Glutamatergic neuron (in vitro differentiated cells): Measurements from ENCODE around the gene RABIF. TPM values are rescaled to one million over a fixed set of nuclear protein-coding genes. Genes with fewer than 3 reads are reported as not detected.

Experiments
- DNase-seq: peaks from one replicate; pipeline ENCODE4 v3.0.0; 2022
- H3K27ac Mint-ChIP-seq: one replicate; pipeline ENCODE4 v1.8.0; 2020; ENCODE audit warnings: mild to moderate bottlenecking, mixed read lengths, inconsistent platforms; ENCODE audit not compliant: unreplicated experiment
- H3K27me3 Mint-ChIP-seq: one replicate; pipeline ENCODE4 v1.8.0; 2020; ENCODE audit warnings: mild to moderate bottlenecking, moderate library complexity, mixed read lengths, inconsistent platforms; ENCODE audit not compliant: unreplicated experiment
- H3K36me3 Mint-ChIP-seq: one replicate; pipeline ENCODE4 v1.8.0; 2020; ENCODE audit warnings: mild to moderate bottlenecking, mixed read lengths, inconsistent platforms; ENCODE audit not compliant: unreplicated experiment
- H3K4me1 Mint-ChIP-seq: one replicate; pipeline ENCODE4 v1.8.0; 2020; ENCODE audit warnings: mild to moderate bottlenecking, low read depth, mixed read lengths, inconsistent platforms; ENCODE audit not compliant: unreplicated experiment
- H3K4me3 Mint-ChIP-seq: one replicate; pipeline ENCODE4 v1.8.0; 2020; ENCODE audit warnings: mild to moderate bottlenecking, mixed read lengths, inconsistent platforms; ENCODE audit not compliant: unreplicated experiment
- H3K9me3 Mint-ChIP-seq: one replicate; pipeline ENCODE4 v1.8.0; 2020; ENCODE audit warnings: mild to moderate bottlenecking, moderate library complexity, mixed read lengths, inconsistent platforms; ENCODE audit not compliant: unreplicated experiment
- CTCF ChIP-seq: fragments of 200-600 bp; sonication (generic); IDR thresholded peaks from one replicate; pipeline ENCODE4 v1.5.0; 2021; ENCODE audit not compliant: partially characterized antibody, unreplicated experiment
- total RNA-seq: library from RNA; stranded (reverse); fragmentation: NEBNext Ultra II Directional; extraction: Animal tissue kit (Norgen Biotek cat#: 25700); gene quantifications from one replicate; pipeline ENCODE4 v1.2.1, GENCODE V29; 2021; ENCODE audit not compliant: unreplicated experiment

Gene RABIF
- total RNA-seq, 1 donor from 2014 or later = 16.4 TPM

DNA sequence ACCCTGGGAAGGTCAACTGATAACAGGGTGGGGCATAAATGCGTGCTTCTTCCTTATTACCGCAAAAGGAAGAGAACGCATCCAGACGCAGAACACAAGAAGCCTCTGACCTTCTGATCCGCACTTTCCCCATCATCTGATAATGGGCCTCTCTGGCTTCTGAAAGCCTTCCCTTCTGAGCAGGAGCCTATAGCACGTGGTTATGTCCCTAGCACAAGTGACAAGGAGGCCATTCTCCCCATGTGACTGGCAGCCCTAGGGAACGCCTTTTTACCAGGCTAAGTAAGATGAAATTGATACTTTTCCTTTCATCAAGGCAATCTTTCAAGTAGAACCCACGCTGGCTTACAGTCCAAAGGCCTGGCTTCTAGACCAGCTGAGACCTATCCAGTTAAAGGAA is 34.2 kb downstream of the RABIF start:
- Mint-ChIP-seq H3K36me3 (no peaks in the 10 kb centered on the region), H3K4me3 (no peak overlapping the region), H3K27me3 (no peaks in the 10 kb centered on the region), H3K4me1 (peaks cover 2% of the 10 kb centered on the region), H3K27ac (no peak overlapping the region), H3K9me3 (peaks cover 5% of the 10 kb centered on the region)
- TF ChIP-seq CTCF = no peak
- no peak for DNase-seq

GRCh38 chr1:202852163-202852904 is 36.6 kb downstream of the RABIF start:
- Mint-ChIP-seq H3K4me3 (no peak overlapping the region), H3K4me1 (peaks cover 2% of the 10 kb centered on the region), H3K27ac (no peak overlapping the region), H3K36me3 (no peaks in the 10 kb centered on the region), H3K27me3 (no peaks in the 10 kb centered on the region), H3K9me3 (no peaks in the 10 kb centered on the region)
- peak; percentile 28 for TF ChIP-seq CTCF
- peak; percentile 57 for DNase-seq

DNA sequence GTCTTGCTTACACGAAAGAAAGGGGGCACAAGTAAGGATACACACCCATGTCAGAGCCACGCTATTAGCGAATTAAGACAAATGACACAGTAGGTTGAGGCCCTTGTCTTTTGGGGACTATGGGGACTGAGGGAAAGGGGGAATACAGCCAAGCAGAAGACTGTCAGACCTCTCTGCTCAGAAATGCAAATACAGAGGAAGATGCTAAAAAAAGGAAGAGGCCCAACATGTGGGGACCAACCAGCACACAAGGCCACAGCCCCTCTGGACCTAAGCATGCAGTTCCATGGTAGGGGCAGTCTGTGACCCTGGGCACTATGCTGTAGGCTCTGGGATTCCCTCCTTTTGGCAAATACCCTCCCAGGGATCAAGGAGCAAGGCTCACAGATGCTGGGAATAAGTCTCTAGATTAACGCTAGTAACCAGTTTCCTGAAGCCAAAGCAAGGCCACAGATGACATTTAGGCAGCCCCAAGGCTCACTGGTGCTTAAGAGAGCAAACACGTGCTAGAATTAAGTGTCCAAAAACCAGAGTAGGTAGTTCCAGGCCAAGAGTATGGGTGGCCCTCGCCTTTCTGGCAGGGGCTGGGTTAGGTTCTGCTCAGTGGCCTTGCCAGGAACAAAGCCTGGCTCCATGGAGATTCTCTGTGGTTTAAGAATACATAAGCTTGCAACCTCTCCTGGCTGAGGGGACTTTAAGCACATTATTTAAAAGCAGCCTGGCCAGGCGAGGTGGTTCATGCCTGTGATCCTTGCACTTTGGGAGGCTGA is 38.2 kb downstream of the RABIF start:
- Mint-ChIP-seq H3K36me3 (no peaks in the 10 kb centered on the region), H3K27me3 (no peaks in the 10 kb centered on the region), H3K4me3 (no peak overlapping the region), H3K27ac (no peak overlapping the region), H3K4me1 (peaks cover 2% of the 10 kb centered on the region), H3K9me3 (no peaks in the 10 kb centered on the region)
- no peak for TF ChIP-seq CTCF
- no peak for DNase-seq

DNA sequence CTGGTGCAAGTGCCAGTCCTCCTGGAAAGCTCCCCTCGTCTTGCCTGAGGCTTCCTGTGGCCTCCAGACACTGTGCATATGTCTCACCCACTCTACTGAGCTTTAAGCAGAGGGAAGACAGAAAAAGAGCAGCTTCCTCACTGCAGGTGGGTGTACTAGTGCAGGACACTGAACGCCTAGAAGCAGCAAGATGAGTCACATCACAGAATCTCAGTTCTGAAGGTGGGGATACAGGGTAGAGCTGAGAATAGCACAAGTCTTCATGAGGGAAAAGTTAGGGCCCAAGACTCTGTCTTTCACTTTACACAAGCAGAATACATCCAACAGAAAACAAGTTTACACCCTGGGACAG is 40.8 kb downstream of the RABIF start:
- H3K4me1 Mint-ChIP-seq = no peaks in the 10 kb centered on the region
- no peak for TF ChIP-seq CTCF
- H3K27ac Mint-ChIP-seq = no peak overlapping the region
- no peak overlapping the region for H3K4me3 Mint-ChIP-seq
- H3K9me3 Mint-ChIP-seq = no peaks in the 10 kb centered on the region
- no peaks in the 10 kb centered on the region for H3K27me3 Mint-ChIP-seq
- H3K36me3 Mint-ChIP-seq = no peaks in the 10 kb centered on the region
- no peak for DNase-seq

DNA sequence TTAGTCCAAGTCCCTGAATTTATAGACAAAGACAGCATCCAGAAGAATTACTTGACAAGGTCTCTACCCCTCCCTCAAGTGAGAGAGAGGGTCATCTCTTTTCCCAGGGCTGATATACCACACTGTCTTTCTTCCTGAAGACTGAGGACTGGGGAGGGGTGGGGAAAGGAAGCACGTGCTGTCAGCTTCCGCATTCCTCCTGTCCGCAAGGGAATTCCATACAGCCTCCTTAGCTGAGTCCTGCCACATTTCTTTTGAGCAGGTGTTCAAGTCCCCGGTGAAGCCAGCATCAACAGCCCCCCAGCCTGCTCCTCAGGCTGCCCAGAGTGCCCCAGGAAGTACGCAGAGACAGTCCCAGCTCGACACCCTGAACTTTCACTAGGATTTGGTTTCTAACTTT is 44.0 kb downstream of the RABIF start:
- H3K4me3 Mint-ChIP-seq = no peak overlapping the region
- H3K4me1 Mint-ChIP-seq = no peaks in the 10 kb centered on the region
- H3K27me3 Mint-ChIP-seq = no peaks in the 10 kb centered on the region
- DNase-seq = no peak
- H3K27ac Mint-ChIP-seq = no peak overlapping the region
- no peaks in the 10 kb centered on the region for H3K9me3 Mint-ChIP-seq
- no peak for TF ChIP-seq CTCF
- no peaks in the 10 kb centered on the region for H3K36me3 Mint-ChIP-seq
